GM23248 (cell line): ENCODE data around the gene SGCA.

Source experiments
- EZH2 ChIP-seq: fragments of 200-600 bp; sonication (generic); IDR thresholded peaks from 2 replicates; pipeline ENCODE4 v1.6.1; 2018; ENCODE audit warnings: antibody characterized with exemption, mild to moderate bottlenecking; ENCODE audit not compliant: insufficient read depth, poor library complexity, severe bottlenecking
- EZH2phosphoT487 ChIP-seq: fragments of 200-600 bp; sonication (generic); IDR thresholded peaks from 2 replicates; pipeline ENCODE4 v1.6.1; 2018; ENCODE audit warnings: antibody characterized with exemption, moderate library complexity, mild to moderate bottlenecking, low read depth; ENCODE audit not compliant: insufficient read depth

DNA sequence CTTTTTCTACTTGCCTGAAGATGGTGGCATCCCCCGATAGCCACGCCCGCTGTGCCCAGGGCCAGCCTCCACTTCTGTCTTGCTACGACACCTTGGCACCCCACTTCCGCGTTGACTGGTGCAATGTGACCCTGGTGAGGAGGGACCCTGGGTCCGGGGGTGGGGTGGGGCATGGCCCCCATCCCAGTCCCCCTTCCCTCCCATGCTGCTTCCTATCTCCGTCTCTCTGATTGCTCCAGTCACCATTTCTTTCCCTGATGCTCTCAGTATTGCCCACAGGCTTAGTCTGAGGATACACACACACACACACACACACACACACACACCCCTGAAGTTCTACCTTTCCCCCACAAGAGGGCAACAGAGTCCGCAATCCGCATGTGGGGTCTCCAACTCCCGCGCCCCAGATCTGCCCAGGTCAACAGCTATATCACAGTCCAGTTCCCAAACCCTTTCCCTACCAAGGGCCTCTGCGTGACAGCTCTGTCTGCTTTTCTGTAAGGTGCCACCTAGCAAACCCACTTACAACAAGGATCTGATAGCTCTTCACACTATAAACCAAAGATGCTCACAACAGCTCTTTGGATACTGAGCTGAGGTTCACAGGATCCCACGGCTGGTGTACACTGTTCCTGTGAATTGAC is 3.4 kb downstream of the SGCA start:
- no peak for TF ChIP-seq EZH2
- no peak for TF ChIP-seq EZH2phosphoT487
